Measurements from ENCODE around the gene ZDHHC14.

GRCh38 chr6:157640746-157641451 lies 259.9 kb downstream of the ZDHHC14 start:
- TF ChIP-seq POLR2A (IDR thresholded peaks at IDR 0.05; ENCODE audit: low read length) (no peak), GATA1 (IDR thresholded peaks at IDR 0.05; ENCODE audit: low read depth, low read length) (no peak)
